Stimulated activated memory B cell treated with anti-CD40 and anti-IgM and Interleukin-4, amounts not matched to agents 10 μg/mL and 1 μg/mL and 100 μg/mL, for 72 hours (primary cell): ENCODE data around the gene ZNF70.

Source experiments
- ATAC-seq: fragments of 150-1000 bp; cut with Tn5 transposase; 2 replicates; pipeline ENCODE4 v1.10.0; 2021
- H3K27ac Mint-ChIP-seq: one replicate; pipeline ENCODE4 v1.8.0; 2022; ENCODE audit warnings: mild to moderate bottlenecking, mixed read lengths
- H3K27me3 Mint-ChIP-seq: one replicate; pipeline ENCODE4 v1.8.0; 2022; ENCODE audit warnings: mixed read lengths
- H3K36me3 Mint-ChIP-seq: one replicate; pipeline ENCODE4 v1.8.0; 2022; ENCODE audit warnings: mixed read lengths
- H3K4me1 Mint-ChIP-seq: one replicate; pipeline ENCODE4 v1.8.0; 2022; ENCODE audit warnings: mixed read lengths
- H3K4me3 Mint-ChIP-seq: one replicate; pipeline ENCODE4 v1.8.0; 2022; ENCODE audit warnings: mild to moderate bottlenecking, moderate library complexity, mixed read lengths
- H3K9me3 Mint-ChIP-seq: one replicate; pipeline ENCODE4 v1.8.0; 2022; ENCODE audit warnings: mixed read lengths

Gene ZNF70

GRCh38 chr22:23698094-23698493 lies 52.8 kb downstream of the ZNF70 start:
- Mint-ChIP-seq H3K36me3 (peaks cover 59% of the 10 kb centered on the region), H3K4me3 (no peak overlapping the region)

GRCh38 chr22:23697031-23697970 lies 53.6 kb downstream of the ZNF70 start:
- H3K4me3 Mint-ChIP-seq: no peak overlapping the region
- H3K27me3 Mint-ChIP-seq: no peaks in the 10 kb centered on the region
- peaks cover 35% of the 10 kb centered on the region for H3K4me1 Mint-ChIP-seq
- H3K36me3 Mint-ChIP-seq: peaks cover 58% of the 10 kb centered on the region
- no peak for ATAC-seq
- H3K9me3 Mint-ChIP-seq: no peaks in the 10 kb centered on the region
- peak overlapping the region; percentile 99 for H3K27ac Mint-ChIP-seq

More at GRCh38 chr22:23698094-23698493, 52.8 kb downstream of the ZNF70 start:
- no peak for ATAC-seq
- Mint-ChIP-seq H3K27ac (no peak overlapping the region), H3K9me3 (no peaks in the 10 kb centered on the region), H3K27me3 (no peaks in the 10 kb centered on the region), H3K4me1 (peaks cover 41% of the 10 kb centered on the region)

GRCh38 chr22:23696326-23696851 lies 54.5 kb downstream of the ZNF70 start:
- H3K27ac Mint-ChIP-seq: peak overlapping the region; percentile 99
- H3K4me3 Mint-ChIP-seq: peak overlapping the region; percentile 74
- H3K4me1 Mint-ChIP-seq: peaks cover 26% of the 10 kb centered on the region
- ATAC-seq: peak; percentile 99
- no peaks in the 10 kb centered on the region for H3K9me3 Mint-ChIP-seq
- no peaks in the 10 kb centered on the region for H3K27me3 Mint-ChIP-seq
- H3K36me3 Mint-ChIP-seq: peaks cover 49% of the 10 kb centered on the region

- Mint-ChIP-seq H3K36me3 (peaks cover 50% of the 10 kb centered on the region), H3K4me1 (peaks cover 25% of the 10 kb centered on the region), H3K27me3 (no peaks in the 10 kb centered on the region), H3K9me3 (no peaks in the 10 kb centered on the region), H3K4me3 (peak overlapping the region; percentile 74), H3K27ac (peak overlapping the region; percentile 99)
- no peak for ATAC-seq
These were observed 55.2 kb downstream of the ZNF70 start for GRCh38 chr22:23695571-23696325.

GRCh38 chr22:23695141-23695540 lies 55.8 kb downstream of the ZNF70 start:
- no peak overlapping the region for H3K4me3 Mint-ChIP-seq
- H3K27me3 Mint-ChIP-seq: no peaks in the 10 kb centered on the region
- no peak for ATAC-seq
- peak overlapping the region; percentile 99 for H3K27ac Mint-ChIP-seq
- H3K36me3 Mint-ChIP-seq: peaks cover 50% of the 10 kb centered on the region
- H3K9me3 Mint-ChIP-seq: no peaks in the 10 kb centered on the region
- peaks cover 25% of the 10 kb centered on the region for H3K4me1 Mint-ChIP-seq

- Mint-ChIP-seq H3K27ac (no peak overlapping the region), H3K36me3 (peaks cover 51% of the 10 kb centered on the region), H3K9me3 (no peaks in the 10 kb centered on the region), H3K4me3 (no peak overlapping the region), H3K4me1 (peaks cover 25% of the 10 kb centered on the region), H3K27me3 (no peaks in the 10 kb centered on the region)
- no peak for ATAC-seq
These were observed 56.8 kb downstream of the ZNF70 start for GRCh38 chr22:23693979-23694680.

- Mint-ChIP-seq H3K27me3 (no peaks in the 10 kb centered on the region), H3K4me3 (no peak overlapping the region), H3K27ac (no peak overlapping the region), H3K36me3 (peaks cover 51% of the 10 kb centered on the region), H3K4me1 (peaks cover 25% of the 10 kb centered on the region), H3K9me3 (no peaks in the 10 kb centered on the region)
- ATAC-seq: no peak
These were observed 58.2 kb downstream of the ZNF70 start for GRCh38 chr22:23692598-23693291.

- peaks cover 23% of the 10 kb centered on the region for H3K4me1 Mint-ChIP-seq
- no peak overlapping the region for H3K4me3 Mint-ChIP-seq
- ATAC-seq: no peak
- no peaks in the 10 kb centered on the region for H3K27me3 Mint-ChIP-seq
- peaks cover 51% of the 10 kb centered on the region for H3K36me3 Mint-ChIP-seq
- H3K27ac Mint-ChIP-seq: no peak overlapping the region
- no peaks in the 10 kb centered on the region for H3K9me3 Mint-ChIP-seq
These were observed 59.0 kb downstream of the ZNF70 start for GRCh38 chr22:23691748-23692423.

GRCh38 chr22:23690713-23691112 lies 60.2 kb downstream of the ZNF70 start, which contains the start of gene RGL4:
TSS of gene RGL4 (plus strand) at chr22:23691013. CDS start at chr22:23692031, 1,018 bp downstream.
- H3K36me3 Mint-ChIP-seq: peaks cover 47% of the 10 kb centered on the region
- H3K4me3 Mint-ChIP-seq: no peak within 1 kb of the TSS
- no peaks in the 10 kb centered on the region for H3K27me3 Mint-ChIP-seq
- peaks cover 11% of the 10 kb centered on the region for H3K4me1 Mint-ChIP-seq
- no peaks in the 10 kb centered on the region for H3K9me3 Mint-ChIP-seq
- ATAC-seq: no peak
- H3K27ac Mint-ChIP-seq: no peak within 1 kb of the TSS

GRCh38 chr22:23689414-23689813 lies 61.5 kb downstream of the ZNF70 start:
- H3K9me3 Mint-ChIP-seq: no peaks in the 10 kb centered on the region
- H3K27me3 Mint-ChIP-seq: no peaks in the 10 kb centered on the region
- no peak overlapping the region for H3K4me3 Mint-ChIP-seq
- H3K27ac Mint-ChIP-seq: no peak overlapping the region
- H3K4me1 Mint-ChIP-seq: no peaks in the 10 kb centered on the region
- peaks cover 38% of the 10 kb centered on the region for H3K36me3 Mint-ChIP-seq
- ATAC-seq: no peak
